BLaER1 treated with 17β-estradiol and CSF1 and Interleukin-3, amounts not matched to agents 10 nM and 100 nM (cell line): ENCODE measurements around the gene PPFIA4.

Experiments used
- H3K27ac ChIP-seq, 11 experiments: shearing (Covaris generic); formaldehyde crosslinking; 2 replicates each; pipeline ENCODE4 v1.8.1; 2022
- H3K27me3 ChIP-seq, 11 experiments: shearing (Covaris generic); formaldehyde crosslinking; 2 replicates each; pipeline ENCODE4 v1.8.1; 2022
- H3K36me3 ChIP-seq, 11 experiments: shearing (Covaris generic); formaldehyde crosslinking; 2 replicates each; pipeline ENCODE4 v1.8.1; 2022
- H3K4me1 ChIP-seq, 10 experiments: shearing (Covaris generic); formaldehyde crosslinking; 2 replicates each; pipeline ENCODE4 v1.8.1; 2022
- H3K4me2 ChIP-seq, 11 experiments: shearing (Covaris generic); formaldehyde crosslinking; 2 replicates each; pipeline ENCODE4 v1.8.1; 2022
- H3K4me3 ChIP-seq, 10 experiments: shearing (Covaris generic); formaldehyde crosslinking; 2 replicates each; pipeline ENCODE4 v1.8.1; 2022
- H3K9ac ChIP-seq, 11 experiments: shearing (Covaris generic); formaldehyde crosslinking; 2 replicates each; pipeline ENCODE4 v1.8.1; 2022
- H3K9me3 ChIP-seq, 11 experiments: shearing (Covaris generic); formaldehyde crosslinking; replicated peaks in 1 of 11; 2 replicates each; pipeline ENCODE4 v1.8.1; 2022
- H4K20me1 ChIP-seq, 11 experiments: shearing (Covaris generic); formaldehyde crosslinking; 2 replicates each; pipeline ENCODE4 v1.8.1; 2022
- Cebpa-rat ChIP-seq, 11 experiments: shearing (Covaris generic); IDR thresholded peaks; 2 replicates each; pipeline ENCODE4 v1.8.1; 2022

Gene PPFIA4

GRCh38 chr1:203126151-203126865 lies 100.0 kb downstream of the PPFIA4 start:
- no peaks in the 10 kb centered on the region for H3K9me3 ChIP-seq
- peak overlapping the region; percentile 69 to 83 (median 75) for H3K4me2 ChIP-seq
- peaks cover 0 to 45% (median 0%) of the 10 kb centered on the region in 11 experiments; a peak in 3 of 22 replicates for H4K20me1 ChIP-seq
- H3K36me3 ChIP-seq: no peaks in the 10 kb centered on the region
- no peak overlapping the region for H3K27ac ChIP-seq
- H3K4me1 ChIP-seq: peaks cover 80 to 91% (median 88%) of the 10 kb centered on the region in 10 experiments
- TF ChIP-seq Cebpa-rat (IDR thresholded peaks at IDR 0.05): no peak
- H3K4me3 ChIP-seq: peak overlapping the region in 1 of 10 experiments; percentile 49; a peak in 1 of 20 replicates
- peaks cover 31 to 61% (median 40%) of the 10 kb centered on the region in 11 experiments for H3K27me3 ChIP-seq
- H3K9ac ChIP-seq: no peak overlapping the region

- Histone ChIP-seq H3K9ac (peak overlapping the region in 1 of 11 experiments; percentile 20; a peak in 1 of 22 replicates), H3K36me3 (no peaks in the 10 kb centered on the region), H3K27me3 (peaks cover 31 to 67% (median 40%) of the 10 kb centered on the region in 11 experiments), H3K4me3 (peak overlapping the region in 7 of 10 experiments; percentile 8 to 49 (median 24); a peak in 4 of 20 replicates), H3K27ac (no peak overlapping the region), H4K20me1 (peaks cover 0 to 38% (median 0%) of the 10 kb centered on the region in 11 experiments; a peak in 3 of 22 replicates), H3K9me3 (no peaks in the 10 kb centered on the region), H3K4me2 (peak overlapping the region; percentile 69 to 83 (median 75)), H3K4me1 (peaks cover 72 to 91% (median 88%) of the 10 kb centered on the region in 10 experiments)
- no peak for TF ChIP-seq Cebpa-rat (IDR thresholded peaks at IDR 0.05)
These were observed 100.8 kb downstream of the PPFIA4 start for GRCh38 chr1:203126866-203127665.

- no peak for TF ChIP-seq Cebpa-rat (IDR thresholded peaks at IDR 0.05)
- peak within 1 kb of the TSS; percentile 69 to 83 (median 75) for H3K4me2 ChIP-seq
- no peaks in the 10 kb centered on the region for H3K36me3 ChIP-seq
- H3K27ac ChIP-seq: no peak within 1 kb of the TSS
- peaks cover 31 to 61% (median 40%) of the 10 kb centered on the region in 11 experiments for H3K27me3 ChIP-seq
- no peaks in the 10 kb centered on the region for H3K9me3 ChIP-seq
- peak within 1 kb of the TSS in 8 of 10 experiments; percentile 6 to 49 (median 24); a peak in 8 of 20 replicates for H3K4me3 ChIP-seq
- peak within 1 kb of the TSS in 1 of 11 experiments; percentile 20; a peak in 1 of 22 replicates for H3K9ac ChIP-seq
- H3K4me1 ChIP-seq: peaks cover 68 to 93% (median 88%) of the 10 kb centered on the region in 10 experiments
- H4K20me1 ChIP-seq: peaks cover 0 to 30% (median 0%) of the 10 kb centered on the region in 11 experiments; a peak in 2 of 22 replicates
These were observed 101.6 kb downstream of the PPFIA4 start, which contains the start of gene ADORA1 for GRCh38 chr1:203127666-203128430. TSS of gene ADORA1 (plus strand) at chr1:203127726. CDS start at chr1:203128842, 1,116 bp downstream.

- Histone ChIP-seq H4K20me1 (peaks cover 0 to 29% (median 0%) of the 10 kb centered on the region in 11 experiments; a peak in 2 of 22 replicates), H3K4me1 (peaks cover 71 to 95% (median 92%) of the 10 kb centered on the region in 10 experiments), H3K9ac (no peak overlapping the region), H3K27ac (no peak overlapping the region), H3K9me3 (no peaks in the 10 kb centered on the region), H3K4me2 (peak overlapping the region in 10 of 11 experiments; percentile 69 to 78 (median 75); a peak in 21 of 22 replicates), H3K4me3 (peak overlapping the region in 3 of 10 experiments; percentile 14 to 28 (median 23); a peak in 2 of 20 replicates), H3K27me3 (peaks cover 31 to 56% (median 40%) of the 10 kb centered on the region in 11 experiments), H3K36me3 (no peaks in the 10 kb centered on the region)
- no peak for TF ChIP-seq Cebpa-rat (IDR thresholded peaks at IDR 0.05)
These were observed 102.1 kb downstream of the PPFIA4 start for GRCh38 chr1:203128431-203128715.
